Upper lobe of left lung (tissue), 4 donors: Measurements from ENCODE around the gene PLIN5.

ENCODE experiments used
- CTCF ChIP-seq, 6 experiments: fragments of 450-650 bp in 4 of 6; fragments of 200-600 bp in 2 of 6; sonication (generic) in 2 of 6; IDR thresholded peaks; one replicate each; pipeline ENCODE4 v1.5.1; 2016 to 2019; ENCODE audit warnings: antibody characterized with exemption in 6 of 6
- POLR2A ChIP-seq, 4 donors: fragments of 450-650 bp; IDR thresholded peaks; one replicate each; pipeline ENCODE4 v1.5.1; 2016 to 2017; ENCODE audit warnings: antibody characterized with exemption in 4 of 4, mild to moderate bottlenecking in 2 of 4
- POLR2AphosphoS5 ChIP-seq, 2 donors: sonication (generic); formaldehyde crosslinking; IDR thresholded peaks; one replicate each; pipeline ENCODE4 v1.5.1; 2017; ENCODE audit warnings: antibody characterized with exemption in 2 of 2

- TF ChIP-seq POLR2A (IDR thresholded peaks at IDR 0.05): no peak
- no peak for TF ChIP-seq POLR2AphosphoS5 (IDR thresholded peaks at IDR 0.05)
- TF ChIP-seq CTCF (IDR thresholded peaks at IDR 0.05): no peak
Observed at GRCh38 chr19:4501691-4502090, 33.3 kb downstream of the PLIN5 start.
